H1 (cell line): ENCODE data around the gene NLRP8. TPM values are rescaled to one million over a fixed set of nuclear protein-coding genes. Genes with fewer than 3 reads are reported as not detected.

Source experiments
- CTCF ChIA-PET: fragments of 300-600 bp; sonication (Branson Sonifier 250); formaldehyde crosslinking; loops from one replicate; lab custom pipeline; 2021; ENCODE audit not compliant: partially characterized antibody; lab: Charles Lee
- POLR2A ChIA-PET: fragments of 300-600 bp; sonication (Branson Sonifier 250); formaldehyde crosslinking; loops from one replicate; lab custom pipeline; 2021; ENCODE audit warnings: inconsistent platforms; ENCODE audit not compliant: partially characterized antibody; lab: Charles Lee
- DNase-seq, 2 experiments: peaks; one replicate each; pipeline versions ENCODE4 v3.0.0 to v3.0.0-alpha.2; 2010 to 2022; ENCODE audit warnings: low spot score in 2 of 2, low read depth in 1 of 2, mixed read lengths in 1 of 2
- FAIRE-seq: peaks from 2 replicates; lab custom pipeline; 2011; peaks lifted over from hg19 to GRCh38; lab: Jason Lieb, UNC
- H2AFZ ChIP-seq: 2 replicates; pipeline ENCODE4 v1.8.1; 2012; ENCODE audit warnings: low read length, inconsistent platforms
- H2AK5ac ChIP-seq: 2 replicates; pipeline ENCODE4 v1.6.1; 2013; ENCODE audit warnings: low read depth, low read length
- H2BK120ac ChIP-seq: replicated peaks from 2 replicates; pipeline ENCODE3; 2013; ENCODE audit warnings: low read depth, low read length, inconsistent platforms
- H2BK12ac ChIP-seq: 2 replicates; pipeline ENCODE4 v1.6.1; 2013; ENCODE audit warnings: low read depth, low read length
- H2BK15ac ChIP-seq: 2 replicates; pipeline ENCODE4 v1.6.1; 2013; ENCODE audit warnings: low read length
- H2BK20ac ChIP-seq: 2 replicates; pipeline ENCODE4 v1.6.1; 2013; ENCODE audit warnings: low read length
- H2BK5ac ChIP-seq: 2 replicates; pipeline ENCODE4 v1.6.1; 2013; ENCODE audit warnings: low read depth, low read length
- H3K14ac ChIP-seq: 2 replicates; pipeline ENCODE4 v1.6.1; 2013; ENCODE audit warnings: inconsistent platforms; ENCODE audit not compliant: insufficient read length
- H3K18ac ChIP-seq: 2 replicates; pipeline ENCODE4 v1.6.1; 2013; ENCODE audit warnings: low read length; ENCODE audit errors: extremely low read depth
- H3K23ac ChIP-seq: 2 replicates; pipeline ENCODE4 v1.6.1; 2013; ENCODE audit warnings: inconsistent platforms; ENCODE audit not compliant: insufficient read length
- H3K23me2 ChIP-seq: 2 replicates; pipeline ENCODE4 v1.6.1; 2013; ENCODE audit warnings: low read depth, low read length
- H3K27ac ChIP-seq: 2 replicates; pipeline ENCODE4 v1.6.1; 2011; ENCODE audit warnings: low read depth, low read length, inconsistent platforms
- H3K27me3 ChIP-seq, 4 experiments: replicated peaks in 1 of 4; 1 replicate in 1 of 4; 2 replicates in 3 of 4; pipeline versions ENCODE4 v1.6.1 to v1.8.1; 2011 to 2013; ENCODE audit warnings: low read length in 3 of 4, mild to moderate bottlenecking in 3 of 4, inconsistent platforms in 2 of 4, mixed read lengths in 2 of 4, moderate library complexity in 1 of 4; ENCODE audit not compliant: control insufficient read depth in 3 of 4, insufficient read depth in 3 of 4; ENCODE audit errors: extremely low read depth in 1 of 4
- H3K36me3 ChIP-seq, 4 experiments: 2 replicates each; pipeline versions ENCODE4 v1.6.1 to v1.8.1; 2011 to 2013; ENCODE audit warnings: mild to moderate bottlenecking in 4 of 4, low read length in 3 of 4, moderate library complexity in 2 of 4, control low read depth in 1 of 4, inconsistent platforms in 1 of 4; ENCODE audit not compliant: insufficient read depth in 4 of 4, control insufficient read depth in 2 of 4
- H3K4ac ChIP-seq: replicated peaks from 2 replicates; pipeline ENCODE3; 2013; ENCODE audit warnings: low read length, low read depth, mixed read lengths, inconsistent platforms; ENCODE audit not compliant: insufficient read length
- H3K4me1 ChIP-seq, 4 experiments: replicated peaks in 1 of 4; 1 replicate in 1 of 4; 2 replicates in 3 of 4; pipeline versions ENCODE4 v1.6.1 to v1.8.1; 2011 to 2013; ENCODE audit warnings: low read length in 3 of 4, inconsistent platforms in 2 of 4, mixed read lengths in 1 of 4; ENCODE audit not compliant: insufficient read depth in 4 of 4, control insufficient read depth in 3 of 4
- H3K4me2 ChIP-seq, 2 experiments: 2 replicates each; pipeline versions ENCODE4 v1.6.1 to v1.8.1; 2011 to 2013; ENCODE audit warnings: low read depth in 2 of 2, low read length in 2 of 2, control low read depth in 1 of 2, inconsistent platforms in 1 of 2, mild to moderate bottlenecking in 1 of 2; ENCODE audit not compliant: insufficient read depth in 1 of 2
- H3K4me3 ChIP-seq, 4 experiments: fragments of 200-600, 300-600 bp in 1 of 4; sonication (generic), shearing (Covaris generic), sonication (Bioruptor Twin) in 1 of 4; 2 replicates each; pipeline versions ENCODE4 v1.5.1 to v1.8.1; 2011 to 2016; ENCODE audit warnings: low read length in 4 of 4, low read depth in 3 of 4, control low read depth in 2 of 4, inconsistent platforms in 2 of 4, mild to moderate bottlenecking in 2 of 4, mixed read lengths in 1 of 4, moderate library complexity in 1 of 4; ENCODE audit not compliant: insufficient read depth in 2 of 4; ENCODE audit errors: extremely low read depth in 1 of 4
- H3K56ac ChIP-seq: replicated peaks from 2 replicates; pipeline ENCODE3; 2013; ENCODE audit warnings: low read depth, mild to moderate bottlenecking, mixed read lengths, low read length, inconsistent platforms; ENCODE audit not compliant: insufficient read length
- H3K79me1 ChIP-seq: 2 replicates; pipeline ENCODE4 v1.6.1; 2013; ENCODE audit warnings: low read depth, low read length, control low read depth
- H3K79me2 ChIP-seq, 2 experiments: 2 replicates each; pipeline versions ENCODE4 v1.6.1 to v1.8.1; 2012 to 2013; ENCODE audit warnings: low read length in 2 of 2, mild to moderate bottlenecking in 2 of 2, inconsistent platforms in 1 of 2; ENCODE audit not compliant: insufficient read depth in 2 of 2, control insufficient read depth in 1 of 2
- H3K9ac ChIP-seq, 4 experiments: replicated peaks in 1 of 4; 1 replicate in 1 of 4; 2 replicates in 3 of 4; pipeline versions ENCODE4 v1.6.1 to v1.8.1; 2011 to 2013; ENCODE audit warnings: low read depth in 3 of 4, low read length in 3 of 4, control low read depth in 2 of 4, mild to moderate bottlenecking in 2 of 4, moderate library complexity in 2 of 4, inconsistent platforms in 1 of 4; ENCODE audit errors: extremely low read depth in 1 of 4
- H3K9me3 ChIP-seq, 2 experiments: 2 replicates each; pipeline versions ENCODE4 v1.6.1 to v1.8.1; 2012 to 2013; ENCODE audit warnings: mild to moderate bottlenecking in 2 of 2, moderate library complexity in 2 of 2, control low read depth in 1 of 2, inconsistent platforms in 1 of 2, low read depth in 1 of 2, low read length in 1 of 2, mixed read lengths in 1 of 2; ENCODE audit not compliant: insufficient read depth in 2 of 2
- H4K20me1 ChIP-seq, 2 experiments: replicated peaks in 1 of 2; 2 replicates each; pipeline versions ENCODE3 to v1.8.1; 2011 to 2013; ENCODE audit warnings: inconsistent platforms in 2 of 2, low read length in 2 of 2, mild to moderate bottlenecking in 1 of 2; ENCODE audit not compliant: insufficient read depth in 2 of 2, control insufficient read depth in 1 of 2
- H4K5ac ChIP-seq: 2 replicates; pipeline ENCODE4 v1.6.1; 2013; ENCODE audit warnings: low read length, low read depth, mixed read lengths, inconsistent platforms; ENCODE audit not compliant: insufficient read length
- H4K8ac ChIP-seq: 2 replicates; pipeline ENCODE4 v1.8.0; 2013; ENCODE audit warnings: mild to moderate bottlenecking, moderate library complexity, low read length, inconsistent platforms; ENCODE audit not compliant: insufficient read depth; ENCODE audit errors: extremely low read depth
- H4K91ac ChIP-seq: replicated peaks from 2 replicates; pipeline ENCODE3; 2013; ENCODE audit warnings: low read length, mixed read lengths, inconsistent platforms; ENCODE audit not compliant: insufficient read length
- CHD1 ChIP-seq: IDR thresholded peaks from 2 replicates; pipeline ENCODE4 v1.6.1; 2012; ENCODE audit warnings: low read depth, low read length, improper control_type of control experiment
- KDM4A ChIP-seq: IDR thresholded peaks from one replicate; pipeline ENCODE4 v1.7.1; 2012; ENCODE audit warnings: low read depth, mild to moderate bottlenecking, moderate library complexity, low read length, inconsistent platforms; ENCODE audit not compliant: severe bottlenecking
- PHF8 ChIP-seq: fragments of 200-600 bp; sonication (generic); conservative IDR thresholded peaks from 2 replicates; pipeline ENCODE4 v1.7.1; 2012; ENCODE audit warnings: low read depth, mild to moderate bottlenecking, inconsistent platforms, low read length, moderate library complexity
- SIX5 ChIP-seq: IDR thresholded peaks from 2 replicates; pipeline ENCODE4 v1.6.1; 2011; ENCODE audit warnings: mild to moderate bottlenecking, low read depth, low read length
- SP4 ChIP-seq: IDR thresholded peaks from 2 replicates; pipeline ENCODE4 v1.6.1; 2012; ENCODE audit warnings: low read length, inconsistent platforms
- TAF1 ChIP-seq: IDR thresholded peaks from 2 replicates; pipeline ENCODE4 v1.6.1; 2011; ENCODE audit warnings: mild to moderate bottlenecking, low read depth, low read length
- ZNF274 ChIP-seq: IDR thresholded peaks from 2 replicates; pipeline ENCODE4 v1.7.0; 2012; ENCODE audit warnings: low read length, borderline replicate concordance; ENCODE audit errors: extremely low read depth
- WGBS, 2 experiments: shearing (Covaris generic) in 1 of 2; methylation state at CpG; one replicate each; pipeline versions ENCODE4 v1.1.6 to v1.1.7; 2013 to 2015; ENCODE audit warnings: low lambda C conversion rate in 2 of 2, mixed read lengths in 2 of 2, inconsistent platforms in 1 of 2, low coverage in 1 of 2, missing lambda C conversion rate in 1 of 2; ENCODE audit not compliant: insufficient replicate concordance in 2 of 2, insufficient coverage in 1 of 2, insufficient read length in 1 of 2; ENCODE audit errors: extremely low coverage in 1 of 2, missing lambda C conversion rate in 1 of 2; 5-methylcytosine and 5-hydroxymethylcytosine counted together
- polyA plus RNA-seq, 7 experiments: library from polyadenylated mRNA; depleted of rRNA in 3 of 7; stranded (reverse) in 5 of 7; unstranded in 2 of 7; fragments of >200 nt in 5 of 7; fragments of 200-250 nt in 2 of 7; gene quantifications; 1 replicate in 5 of 7; 2 replicates in 1 of 7; 4 replicates in 1 of 7; pipeline versions ENCODE4 v1.2.1 to v1.2.3, GENCODE V29; 2011 to 2013; ENCODE audit warnings: missing spikeins in 2 of 7, mixed read lengths in 2 of 7
- total RNA-seq: library from RNA; stranded (reverse); fragmentation: NEBNext Ultra II Directional; extraction: Animal tissue kit (Norgen Biotek cat#: 25700); gene quantifications from 2 replicates; pipeline ENCODE4 v1.2.1, GENCODE V29; 2021

NLRP8 gene
- total and polyA plus RNA-seq, 2 of the 8 experiments (the other 6 are each of a cell fraction or from before 2014, with no cell fraction given): not detected

- H3K56ac ChIP-seq: no peak overlapping the region
Measured at GRCh38 chr19:55935206-55935605, 12.4 kb upstream of the NLRP8 start.

More at GRCh38 chr19:55935206-55935605, 12.4 kb upstream of the NLRP8 start:
- no peak overlapping the region for H2BK120ac ChIP-seq
- 71% methylated on average over 9 of the region's 9 CpGs; no CpG with 5 or more reads in 1 of the 2 experiments for WGBS, 2 experiments
- no peak overlapping the region for H2AFZ ChIP-seq
- no peak overlapping the region for H3K27ac ChIP-seq
- no peaks in the 10 kb centered on the region for H3K23me2 ChIP-seq
- H4K5ac ChIP-seq: no peak overlapping the region
- H3K36me3 ChIP-seq: no peaks in the 10 kb centered on the region
- no peak overlapping the region for H4K8ac ChIP-seq
- no peaks in the 10 kb centered on the region for H3K79me1 ChIP-seq
- H2BK12ac ChIP-seq: no peak overlapping the region
- TF ChIP-seq KDM4A (no peak), PHF8 (no peak), TAF1 (no peak), SP4 (no peak), CHD1 (no peak), ZNF274 (no peak), SIX5 (no peak)
- no peaks in the 10 kb centered on the region for H3K4me1 ChIP-seq
- no peak overlapping the region for H4K91ac ChIP-seq
- no peak overlapping the region for H2AK5ac ChIP-seq
- FAIRE-seq: no peak
- ChIA-PET POLR2A (no interaction called here), CTCF (no interaction called here)
- no peaks in the 10 kb centered on the region for H4K20me1 ChIP-seq
- no peak overlapping the region for H3K23ac ChIP-seq
- no peak overlapping the region for H3K18ac ChIP-seq
- no peaks in the 10 kb centered on the region; a peak in 1 of 7 replicates for H3K27me3 ChIP-seq
- H3K14ac ChIP-seq: no peak overlapping the region
- no peak overlapping the region for H3K9ac ChIP-seq
- no peak overlapping the region for H2BK15ac ChIP-seq
- peaks cover 53 to 70% of the 10 kb centered on the region in 2 experiments for H3K9me3 ChIP-seq
- no peak for DNase-seq
- no peak overlapping the region for H3K4me2 ChIP-seq
- H3K79me2 ChIP-seq: no peaks in the 10 kb centered on the region
- no peak overlapping the region for H3K4ac ChIP-seq
- no peak overlapping the region for H3K4me3 ChIP-seq
- no peak overlapping the region for H2BK5ac ChIP-seq
- no peak overlapping the region for H2BK20ac ChIP-seq
